Hematopoietic multipotent progenitor cell treated with erythropoietin and hydrocortisone succinate and interleukin-3 and kit ligand, for 4 days (in vitro differentiated cells): ENCODE data around the gene NUDT4.
"Not testable (repeated sequence)": the region's sequence is repeated elsewhere in the genome, so short reads cannot be mapped to it uniquely, and the experiment has no call there.

Source experiments
- DNase-seq: peaks from one replicate; pipeline ENCODE4 v3.0.0-alpha.2; 2015

The NUDT4 gene

DNA sequence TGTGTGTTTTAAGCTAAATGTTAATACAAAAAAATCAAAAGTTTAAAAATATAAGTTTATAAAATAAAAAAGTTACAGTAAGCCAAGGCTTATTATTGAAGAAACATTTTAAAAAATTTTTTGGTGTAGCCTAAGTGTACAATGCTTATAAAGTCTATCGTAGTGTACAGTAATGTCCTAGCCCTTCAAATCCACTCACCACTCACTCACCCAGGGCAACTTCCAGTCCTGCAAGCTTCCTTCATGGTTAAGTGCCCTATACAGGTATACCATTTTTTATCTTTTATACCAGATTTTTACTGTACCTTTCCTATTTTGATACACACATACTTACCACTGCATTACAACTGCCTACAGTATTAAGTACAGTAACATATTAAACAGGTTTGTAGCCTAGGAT, 52.1 kb downstream of the NUDT4 start:
- DNase-seq: no peak

DNA sequence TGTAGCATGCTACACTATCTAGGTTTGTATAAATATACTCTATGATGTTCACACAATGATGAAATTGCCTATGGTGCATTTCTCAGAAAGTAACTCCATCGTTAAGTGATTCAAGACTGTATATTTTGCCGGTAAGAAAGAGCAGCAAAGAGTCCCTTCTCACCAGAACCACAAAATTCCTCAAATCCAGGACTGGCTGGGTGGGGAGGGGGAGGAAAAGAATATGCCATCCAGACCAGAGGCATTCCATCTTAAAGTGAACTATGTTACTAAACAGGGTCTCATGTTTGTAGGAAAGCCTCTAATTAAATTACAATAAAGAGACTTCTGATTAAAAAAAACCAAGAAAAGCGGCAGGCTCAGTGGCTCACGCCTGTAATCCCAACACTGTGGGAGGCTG, 52.6 kb downstream of the NUDT4 start:
- no peak for DNase-seq

DNA sequence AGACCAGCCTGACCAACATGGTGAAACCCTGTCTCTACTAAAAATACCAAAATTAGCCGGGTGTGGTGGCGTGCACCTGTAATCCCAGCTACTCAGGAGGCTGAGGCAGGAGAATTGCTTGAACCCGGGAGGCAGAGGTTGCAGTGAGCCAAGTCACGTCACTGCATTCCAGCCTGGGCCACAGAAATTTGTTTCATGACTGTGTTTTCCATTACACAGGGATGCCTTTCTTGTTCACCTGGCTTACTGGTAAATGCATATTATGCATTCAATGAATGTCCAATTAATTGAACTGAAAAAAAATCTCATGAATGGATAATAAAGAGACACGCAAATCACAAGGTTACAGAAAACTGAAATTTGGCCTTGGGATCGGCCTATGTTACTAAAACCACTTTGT, 54.3 kb downstream of the NUDT4 start:
- not testable (repeated sequence) for DNase-seq

DNA sequence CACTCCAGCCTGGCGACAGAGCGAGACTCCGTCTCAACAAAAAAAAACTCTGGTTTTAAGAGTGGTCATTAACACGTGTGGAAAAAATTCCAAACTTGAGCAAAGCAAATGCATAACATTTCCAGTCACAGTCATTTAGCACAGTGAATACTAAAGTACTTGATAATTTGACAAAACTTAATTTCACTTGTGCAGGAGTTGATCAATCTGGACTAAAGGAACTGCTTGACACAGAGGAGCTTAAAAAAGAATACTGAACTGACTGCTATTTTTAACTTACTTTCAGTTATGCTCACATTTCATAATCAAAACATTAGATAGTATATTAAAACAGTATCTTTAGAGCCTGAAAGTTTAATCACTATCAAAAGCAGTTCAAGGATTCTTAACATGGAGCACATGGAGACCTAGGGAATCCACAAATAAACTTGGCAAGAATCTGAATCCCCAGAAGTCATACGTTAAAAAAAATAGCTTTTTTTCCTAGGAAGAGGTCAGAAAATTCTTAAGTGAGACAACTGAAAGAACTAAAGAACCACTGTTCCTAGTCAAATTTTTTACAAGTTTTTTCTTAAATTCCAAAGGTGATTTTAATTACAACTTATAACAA, 56.6 kb downstream of the NUDT4 start:
- DNase-seq: no peak

DNA sequence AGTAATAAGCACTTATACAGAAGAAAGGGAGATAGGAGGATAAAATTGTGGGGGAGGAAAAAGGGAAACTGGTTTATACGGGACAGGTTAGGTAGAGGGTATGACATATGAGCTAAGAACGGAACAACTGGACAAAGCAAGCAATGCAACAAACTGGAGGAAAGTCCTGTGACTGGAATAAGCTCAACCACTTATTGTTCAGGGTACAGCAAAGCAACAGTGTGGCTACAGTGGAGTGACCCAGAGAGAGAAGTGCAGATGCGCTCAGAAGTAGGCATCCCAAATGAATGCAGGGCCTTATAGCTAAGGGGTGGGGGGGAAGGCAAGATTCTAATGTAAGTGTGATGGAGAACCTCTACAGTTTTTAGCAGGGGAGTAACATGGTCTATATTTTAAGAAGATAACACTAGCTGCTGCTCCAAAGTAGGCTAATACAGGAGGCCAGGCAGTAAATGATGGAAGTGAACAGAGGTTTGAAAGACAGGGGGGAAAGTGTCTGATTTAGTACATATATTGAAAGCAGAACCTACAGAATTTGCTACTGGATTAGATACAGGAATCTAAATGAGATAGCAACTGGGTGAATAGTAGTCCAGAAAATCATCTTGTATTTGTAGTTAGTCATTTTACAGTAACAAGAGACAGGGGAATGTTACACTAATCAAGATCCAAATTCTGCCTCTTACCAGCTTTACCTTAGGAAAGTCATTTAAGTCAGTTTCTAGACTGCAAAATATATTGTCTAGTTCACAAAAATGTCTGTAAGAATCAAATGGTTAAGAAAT, 60.7 kb downstream of the NUDT4 start:
- no peak for DNase-seq

DNA sequence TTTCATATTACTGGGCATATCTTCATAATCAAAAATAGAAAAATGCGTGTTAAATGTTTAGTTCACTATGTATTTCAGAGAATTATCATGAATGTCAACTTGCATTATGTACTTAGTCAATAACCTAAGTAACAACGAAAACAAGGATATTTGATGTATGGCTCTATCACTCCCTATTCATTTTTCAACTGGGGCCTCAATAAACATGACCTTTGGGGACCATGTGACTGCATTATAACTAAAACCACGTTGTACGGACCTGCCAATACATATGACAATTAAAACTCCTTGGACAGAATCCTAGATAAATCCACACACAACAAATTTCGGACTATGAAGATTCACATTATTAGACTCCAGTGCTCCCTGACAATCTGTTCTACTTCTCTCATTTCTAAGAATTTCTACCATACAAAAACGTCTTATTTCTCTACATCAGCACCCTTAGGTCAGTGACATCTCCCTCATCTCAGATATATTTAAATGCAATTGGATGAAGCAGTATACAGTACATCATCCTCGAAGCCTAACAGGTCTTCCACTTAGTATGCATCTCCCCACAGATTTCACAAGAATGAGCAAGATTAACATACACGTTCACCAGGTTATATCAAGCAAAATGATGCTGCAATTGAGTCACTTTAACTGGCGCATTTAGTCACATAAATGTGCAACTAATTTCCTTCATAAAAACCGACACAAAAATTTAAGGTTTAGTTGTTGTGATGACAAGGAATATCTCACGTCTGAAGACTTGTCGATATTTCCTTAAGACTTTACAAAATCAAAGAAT, 62.5 kb downstream of the NUDT4 start:
- no peak for DNase-seq

DNA sequence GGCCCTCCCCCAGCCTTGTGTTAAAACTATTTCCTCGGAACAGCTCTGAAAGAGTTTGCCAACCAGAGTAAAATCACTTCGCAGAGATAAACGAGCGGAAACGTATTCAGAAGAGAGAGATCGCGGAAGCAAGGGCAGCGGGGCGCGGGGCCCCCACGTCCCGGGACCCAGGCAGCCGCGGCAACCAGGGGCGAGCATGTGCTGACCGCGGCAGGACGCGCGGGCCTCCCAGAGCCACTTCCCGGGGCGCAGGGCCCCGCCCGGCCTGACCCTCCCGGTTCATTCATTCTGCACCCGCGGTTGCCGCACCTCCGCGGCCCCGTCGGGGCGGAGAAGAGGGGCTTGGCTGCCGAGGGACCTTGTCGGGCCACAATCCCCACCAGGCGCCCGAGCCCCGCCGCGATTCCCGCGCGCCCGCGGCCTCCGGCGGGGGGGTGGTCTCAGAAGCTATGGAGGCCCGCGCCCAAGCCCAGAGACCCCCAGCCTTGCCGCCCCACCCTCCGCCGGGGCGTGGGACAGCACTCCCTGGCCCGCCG, 63.4 kb downstream of the NUDT4 start:
- DNase-seq: peak; percentile 59

DNA sequence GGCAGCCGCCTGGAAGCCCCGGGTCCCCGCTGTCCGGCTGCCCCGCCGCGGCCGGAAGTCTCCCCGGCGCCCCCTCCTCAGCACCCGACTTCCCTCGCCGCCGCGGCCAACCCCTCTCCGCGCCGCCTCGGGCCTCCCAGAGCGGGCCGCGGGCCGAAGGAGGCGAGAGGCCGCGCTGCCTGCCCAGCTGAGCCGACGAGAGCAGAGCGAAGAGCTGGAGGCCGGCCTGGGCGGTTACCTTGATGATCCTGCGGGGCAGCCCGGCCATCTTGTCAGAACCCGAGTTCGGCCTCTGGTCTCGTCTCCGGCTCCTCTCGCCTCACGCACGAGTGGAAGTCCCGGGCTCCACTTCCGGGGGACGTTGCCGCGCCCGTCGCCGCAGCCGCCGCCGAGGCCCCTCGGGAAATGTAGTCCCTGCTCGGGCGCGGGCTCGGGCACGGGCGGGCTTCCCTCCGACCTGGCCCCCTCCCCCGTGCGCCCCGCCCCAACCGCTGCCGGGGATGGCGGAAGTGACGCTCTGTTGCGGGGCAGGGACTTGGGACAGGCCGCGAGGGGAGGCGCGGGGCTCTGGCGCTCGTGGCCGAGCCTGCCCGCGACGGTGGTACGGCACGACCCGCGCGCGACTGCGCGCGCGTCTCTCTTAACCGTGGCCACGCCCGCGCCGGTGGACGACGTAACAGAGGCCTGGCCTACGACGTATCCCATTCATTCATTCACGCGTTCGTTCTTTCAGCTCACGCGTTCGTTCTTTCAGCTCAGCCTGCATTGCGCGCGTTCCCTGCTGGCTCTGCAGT, 64.1 kb downstream of the NUDT4 start, which contains the start of gene UBE2N:
UBE2N (minus strand) TSS at position 331 of the 794 bp plus-strand sequence; CDS start at position 268, 63 bp downstream.
- DNase-seq: peak; percentile 98

DNA sequence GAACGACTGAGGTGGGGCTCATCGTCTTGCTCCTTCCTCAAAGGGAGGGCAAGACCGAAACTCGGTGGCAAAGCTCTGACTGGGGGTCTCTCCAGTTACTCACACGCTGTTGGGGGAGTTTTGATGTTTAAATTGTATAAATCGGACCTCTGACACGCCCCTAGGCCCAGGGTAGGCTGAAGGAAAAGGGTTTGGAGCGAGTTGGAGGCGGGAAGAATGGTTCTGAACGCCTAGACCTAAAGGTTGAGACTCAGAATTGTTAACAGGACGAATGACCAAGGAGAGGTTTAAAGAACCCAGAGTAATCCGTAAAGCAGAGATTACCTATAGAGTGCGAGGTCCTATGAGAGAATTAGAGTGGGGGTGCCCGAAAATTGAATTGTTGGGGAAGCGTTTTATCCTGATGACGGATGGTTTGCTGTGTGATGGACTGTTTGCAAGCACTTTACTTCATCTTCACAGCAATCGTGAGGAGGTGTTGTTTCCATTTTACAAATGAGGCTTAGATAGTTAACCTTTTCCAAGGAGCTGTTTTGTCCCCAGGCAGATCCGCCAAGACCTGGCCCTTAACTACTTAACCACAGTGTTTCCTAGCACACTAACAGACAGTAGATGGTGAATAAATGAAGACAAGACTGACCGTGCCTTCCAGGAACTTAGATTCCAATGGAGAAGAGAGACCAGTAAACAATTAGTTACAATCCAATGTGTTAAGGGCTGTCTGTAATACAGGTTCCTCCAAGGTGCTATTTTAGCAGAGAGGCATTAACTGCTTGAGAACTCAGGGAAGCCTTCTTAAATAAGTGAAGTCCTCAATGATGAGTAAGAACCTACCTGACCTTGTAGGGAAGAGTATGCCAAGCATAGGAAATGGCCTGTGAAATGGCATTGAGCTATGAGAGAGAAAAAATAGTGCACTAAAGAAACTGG, 65.0 kb downstream of the NUDT4 start:
- DNase-seq: peak; percentile 27

DNA sequence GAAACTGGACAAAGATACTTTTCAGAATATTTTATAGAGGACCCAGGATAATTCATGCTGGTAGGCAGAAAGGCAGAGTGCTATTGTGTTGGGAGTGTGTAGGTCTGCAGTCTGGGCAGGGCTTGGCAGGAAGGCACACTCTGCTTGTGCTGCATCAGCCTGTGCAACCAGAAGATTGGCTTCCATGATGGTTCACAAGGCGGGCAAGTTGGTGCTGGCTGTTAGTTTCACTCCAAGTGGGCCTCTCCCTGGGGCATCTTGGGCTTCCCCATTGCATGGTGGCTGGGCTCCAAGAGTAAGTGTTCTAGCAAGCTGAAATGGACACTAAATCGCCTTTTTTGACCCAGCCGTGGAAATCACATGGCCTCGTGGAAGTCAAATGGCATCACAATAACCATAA, 65.9 kb downstream of the NUDT4 start:
- DNase-seq: no peak

DNA sequence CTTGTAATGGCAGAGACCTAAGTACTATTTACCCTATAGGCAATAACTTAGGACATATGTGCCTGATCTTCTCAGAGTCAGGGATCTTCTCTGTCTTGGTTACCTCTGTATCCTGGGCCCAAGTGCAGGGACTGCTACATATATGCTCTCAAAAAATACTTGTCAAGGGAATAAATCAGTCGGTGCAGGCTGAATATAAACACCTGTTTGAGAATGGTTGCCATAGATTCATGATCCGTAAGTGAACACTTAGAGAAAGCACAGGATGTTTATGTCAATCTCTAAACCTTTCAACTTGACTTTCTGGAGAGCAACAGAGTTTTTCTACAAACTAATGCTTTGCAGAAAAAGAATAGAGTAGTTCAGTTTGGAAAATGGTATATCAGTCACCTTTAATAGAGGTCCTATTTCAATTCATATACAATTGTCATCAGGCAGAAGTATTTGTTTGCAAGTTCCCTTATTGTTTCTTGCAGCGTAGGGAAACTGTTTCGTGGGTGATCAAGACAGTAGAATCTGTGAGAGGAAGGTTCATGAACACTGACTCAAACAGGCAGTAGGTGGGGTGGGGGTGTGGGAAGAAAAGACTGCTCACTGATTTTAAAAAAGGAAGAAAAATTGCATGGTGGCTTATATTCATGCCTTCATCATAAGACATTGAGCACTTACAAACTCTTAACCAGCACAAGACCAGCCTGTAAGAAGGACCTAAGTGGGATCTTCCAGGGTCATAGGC, 70.0 kb downstream of the NUDT4 start:
- DNase-seq: no peak

DNA sequence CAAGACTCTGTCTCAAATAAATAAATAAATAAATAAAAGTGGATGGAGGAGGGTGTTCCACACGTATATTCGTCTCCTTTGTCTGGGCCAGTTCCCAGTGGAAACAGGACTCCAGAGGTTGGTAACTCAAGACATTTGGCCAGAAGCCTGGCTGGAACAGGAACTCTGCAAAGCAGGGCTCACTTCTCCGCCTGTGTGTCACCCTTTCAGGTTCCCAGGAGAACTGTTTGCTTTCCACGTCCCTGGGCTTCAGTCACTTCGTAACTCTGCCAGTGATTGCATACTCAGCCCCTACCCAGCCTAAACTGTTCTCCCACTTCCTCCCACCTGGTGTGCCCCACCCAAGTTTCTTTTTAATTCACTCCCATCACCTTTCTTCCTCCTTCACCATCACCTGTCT, 71.1 kb downstream of the NUDT4 start:
- DNase-seq: no peak

DNA sequence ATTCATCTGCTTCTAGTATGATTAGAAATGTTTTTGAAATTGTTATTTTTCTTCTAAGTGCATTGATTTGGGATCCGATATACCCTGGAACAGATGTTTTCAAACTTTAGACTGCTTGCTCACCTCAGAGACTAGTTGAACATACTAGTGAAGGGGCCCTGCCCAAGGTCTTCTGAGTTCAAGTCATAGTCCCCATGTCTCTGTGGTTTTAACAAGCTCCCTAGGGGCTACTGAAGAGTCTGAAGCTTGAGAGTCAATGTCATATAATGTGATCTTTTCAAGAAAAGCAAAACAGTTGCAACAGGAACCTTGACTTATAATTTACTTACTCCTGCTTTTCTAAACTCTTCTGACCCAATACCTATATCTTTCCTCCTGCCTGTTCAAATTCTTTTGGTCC, 71.6 kb downstream of the NUDT4 start:
- no peak for DNase-seq

DNA sequence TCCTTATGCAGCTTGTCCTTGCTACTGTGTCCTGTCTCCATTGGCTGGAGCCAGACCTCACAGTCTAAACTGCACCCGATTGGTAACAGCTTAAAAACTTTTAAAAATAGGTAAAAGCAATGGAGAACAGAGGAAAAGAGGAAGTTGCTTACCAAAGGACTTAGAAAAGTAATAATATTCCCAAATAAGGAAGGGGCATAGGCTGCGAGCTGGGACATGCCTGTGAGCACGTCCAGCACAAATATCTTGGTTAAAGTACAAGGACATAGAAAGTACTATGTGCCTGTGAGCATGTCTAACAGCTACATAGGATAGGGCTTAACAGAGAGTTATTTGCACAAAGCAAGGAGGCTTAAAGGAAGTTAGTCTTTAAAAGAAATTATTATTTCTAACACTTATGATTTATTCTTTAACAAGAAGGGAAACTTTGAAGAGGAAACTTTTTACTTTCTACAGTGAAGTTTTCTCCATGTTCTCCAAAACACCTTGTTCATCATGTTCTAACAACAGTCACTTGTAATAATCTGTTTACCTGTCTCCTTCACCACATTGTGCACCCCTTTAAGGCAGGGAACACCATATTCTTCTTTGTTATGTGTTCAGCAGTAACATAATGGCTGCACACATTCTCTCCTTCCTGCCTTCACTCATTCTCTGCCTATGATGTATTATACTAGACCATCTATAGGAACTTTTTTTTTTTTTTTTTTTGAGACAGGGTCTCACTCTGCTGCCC, 73.9 kb downstream of the NUDT4 start:
- DNase-seq: no peak

DNA sequence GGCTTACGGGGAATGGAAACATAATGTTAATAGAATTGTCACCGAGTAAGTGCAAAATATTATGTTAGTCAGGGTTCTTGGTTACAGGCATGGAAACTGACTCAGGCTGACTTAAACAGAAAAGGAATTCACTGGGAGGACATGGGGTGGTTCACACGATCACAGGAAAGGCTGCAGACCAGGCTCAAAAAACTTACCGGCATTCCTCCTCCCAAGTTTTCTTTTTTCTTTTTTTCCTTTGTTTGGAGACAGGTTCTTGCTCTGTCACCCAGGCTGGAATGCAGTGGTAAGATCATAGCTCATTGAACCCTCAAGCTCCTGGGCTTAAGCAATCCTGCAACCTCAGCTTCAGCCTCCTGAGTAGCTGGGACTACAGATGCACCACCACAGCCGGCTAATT, 75.9 kb downstream of the NUDT4 start:
- DNase-seq: no peak

DNA sequence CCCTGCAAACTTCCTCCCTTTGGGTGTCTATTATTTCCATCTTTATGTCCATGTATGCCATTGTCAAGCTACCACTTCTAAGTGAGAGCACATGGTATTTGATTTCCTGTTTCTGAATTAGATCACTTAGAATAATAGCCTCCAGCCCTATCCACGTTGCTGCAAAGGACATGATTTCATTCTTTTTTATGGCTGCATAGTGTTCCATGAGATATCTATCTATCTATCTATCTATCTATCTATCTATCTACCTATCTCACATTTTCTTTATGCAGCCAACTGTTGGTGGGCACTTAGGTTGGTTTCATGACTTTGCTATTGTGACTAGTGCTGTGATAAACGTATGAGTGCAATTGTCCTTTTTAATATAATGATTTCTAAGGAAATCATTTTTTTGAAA, 78.4 kb downstream of the NUDT4 start:
- DNase-seq: no peak
